Aorta (tissue), 5 donors: ENCODE results near the gene C6orf62. TPM values are rescaled to one million over a fixed set of nuclear protein-coding genes. Genes with fewer than 3 reads are reported as not detected.
"Not testable (repeated sequence)": the region's sequence is repeated elsewhere in the genome, so short reads cannot be mapped to it uniquely, and the experiment has no call there.

Source experiments
- ATAC-seq: fragments of 200-7000 bp; cut with Tn5 transposase; one replicate; pipeline ENCODE4 v1.9.1; 2022; ENCODE audit warnings: moderate library complexity; ENCODE audit not compliant: low FRiP score
- DNase-seq, 2 donors: peaks; one replicate each; pipeline ENCODE4 v3.0.0-alpha.2; 2020
- H3K27ac ChIP-seq, 2 donors: one replicate each; pipeline ENCODE4 v1.5.1; 2013; ENCODE audit warnings: low read length in 2 of 2, mild to moderate bottlenecking in 2 of 2, moderate library complexity in 2 of 2, control low read depth in 1 of 2, inconsistent platforms in 1 of 2, low read depth in 1 of 2
- H3K27me3 ChIP-seq, 2 donors: one replicate each; pipeline ENCODE4 v1.6.1; 2013; ENCODE audit warnings: control low read depth in 1 of 2, low read length in 1 of 2, mild to moderate bottlenecking in 1 of 2, moderate library complexity in 1 of 2; ENCODE audit not compliant: insufficient read depth in 2 of 2, control insufficient read depth in 1 of 2
- H3K36me3 ChIP-seq, 2 donors: one replicate each; pipeline ENCODE4 v1.6.1; 2013; ENCODE audit warnings: control low read depth in 1 of 2, low read length in 1 of 2, mild to moderate bottlenecking in 1 of 2; ENCODE audit not compliant: insufficient read depth in 2 of 2, control insufficient read depth in 1 of 2
- H3K4me1 ChIP-seq, 2 donors: one replicate each; pipeline ENCODE4 v1.6.1; 2013; ENCODE audit warnings: low read length in 2 of 2, control low read depth in 1 of 2, mild to moderate bottlenecking in 1 of 2, moderate library complexity in 1 of 2; ENCODE audit not compliant: insufficient read depth in 2 of 2, control insufficient read depth in 1 of 2
- H3K4me3 ChIP-seq, 2 donors: one replicate each; pipeline ENCODE4 v1.5.1; 2013; ENCODE audit warnings: low read length in 2 of 2, control low read depth in 1 of 2, mild to moderate bottlenecking in 1 of 2
- H3K9me3 ChIP-seq: one replicate; pipeline ENCODE4 v1.6.1; 2013; ENCODE audit warnings: mild to moderate bottlenecking, low read length; ENCODE audit not compliant: control insufficient read depth
- WGBS, 2 donors: extraction: QIAGEN DNeasy Blood & Tissue Kit; methylation state at CpG; one replicate each; pipeline ENCODE4 v1.1.7; 2013; 5-methylcytosine and 5-hydroxymethylcytosine counted together
- intact Hi-C, 2 donors: fragments of 100-400 bp; cut with DNase I; formaldehyde crosslinking; loops; one replicate each; pipeline versions ENCODE4 v1.14.2 to v1.15.0; 2022
- polyA plus RNA-seq, 2 donors: library from polyadenylated mRNA; stranded (reverse); fragments of 200-250 nt; gene quantifications; one replicate each; pipeline ENCODE4 v1.2.3, GENCODE V29; 2013
- total RNA-seq, 2 donors: library from RNA; stranded (reverse); fragmentation: NEBNext Ultra II Directional; extraction: Animal tissue kit (Norgen Biotek cat#: 25700); gene quantifications; one replicate each; pipeline ENCODE4 v1.2.1, GENCODE V29; 2021
- donor health status: healthy with polysubstance abuse.
- donor health status: Bipolar disorder and iron deficiency.
- donor health status: DM: no; HTN: no; CAD: no.
- donor health status: DM: no; HTN: no; CAD: no.
- donor health status: DM: yes; HTN: yes; CAD: no.

Gene C6orf62
- total and polyA plus RNA-seq, 4 donors = 35.1 to 88.5 (median 57.2) TPM

GRCh38 chr6:24662236-24662635 lies 56.7 kb downstream of the C6orf62 start:
- no peaks in the 10 kb centered on the region for H3K27me3 ChIP-seq
- no peak for ATAC-seq
- intact Hi-C loops = loop anchor here in 1 of 2 donors (10.0 kb wide), 1 partner anchor 103 kb away; no protein-coding TSS in a partner anchor
- peaks cover 0 to 1% of the 10 kb centered on the region in 2 donors for H3K36me3 ChIP-seq
- H3K4me1 ChIP-seq = peaks cover 0 to 4% of the 10 kb centered on the region in 2 donors
- H3K9me3 ChIP-seq = no peaks in the 10 kb centered on the region
- DNase-seq = no peak
- H3K27ac ChIP-seq = no peak overlapping the region
- 91 to 93% methylated on average over 10 of the region's 10 CpGs for WGBS, 2 donors
- H3K4me3 ChIP-seq = no peak overlapping the region

GRCh38 chr6:24661759-24662158 lies 57.2 kb downstream of the C6orf62 start:
- not testable (repeated sequence) for DNase-seq, H3K9me3 ChIP-seq, H3K27me3 ChIP-seq, ATAC-seq, H3K36me3 ChIP-seq, H3K4me3 ChIP-seq, H3K4me1 ChIP-seq, H3K27ac ChIP-seq
- intact Hi-C loops = loop anchor here in 1 of 2 donors (10.0 kb wide), 1 partner anchor 103 kb away; no protein-coding TSS in a partner anchor
- 87 to 94% methylated on average over 5 of the region's 5 CpGs for WGBS, 2 donors

DNA sequence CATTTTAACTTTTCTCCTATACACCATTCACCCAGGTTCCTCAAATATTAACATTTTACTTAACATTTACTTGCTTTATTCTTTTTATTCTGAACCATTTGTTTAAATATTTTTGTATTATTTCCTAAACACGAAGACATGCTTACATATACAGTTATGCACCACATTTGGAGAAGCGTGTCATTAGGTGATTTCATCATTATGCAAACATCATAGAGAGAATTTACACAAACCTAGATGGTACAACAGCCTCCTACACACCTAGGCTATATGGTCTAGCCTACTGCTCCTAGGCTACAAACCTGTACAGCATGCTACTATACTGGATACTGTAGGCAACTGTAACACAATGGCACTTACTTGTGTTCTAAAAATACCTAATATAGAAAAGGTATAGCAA lies 58.8 kb downstream of the C6orf62 start:
- peaks cover 0 to 4% of the 10 kb centered on the region in 2 donors for H3K4me1 ChIP-seq
- DNase-seq (no peak), ATAC-seq (no peak)
- H3K27me3 ChIP-seq = no peaks in the 10 kb centered on the region
- no peaks in the 10 kb centered on the region for H3K9me3 ChIP-seq
- H3K36me3 ChIP-seq = peaks cover 0 to 3% of the 10 kb centered on the region in 2 donors
- intact Hi-C loops = loop anchor here in 1 of 2 donors (10.0 kb wide), 1 partner anchor 105 kb away; no protein-coding TSS in a partner anchor
- no peak overlapping the region for H3K27ac ChIP-seq
- H3K4me3 ChIP-seq = no peak overlapping the region
- 93 to 95% methylated on average over 2 of the region's 2 CpGs for WGBS, 2 donors

DNA sequence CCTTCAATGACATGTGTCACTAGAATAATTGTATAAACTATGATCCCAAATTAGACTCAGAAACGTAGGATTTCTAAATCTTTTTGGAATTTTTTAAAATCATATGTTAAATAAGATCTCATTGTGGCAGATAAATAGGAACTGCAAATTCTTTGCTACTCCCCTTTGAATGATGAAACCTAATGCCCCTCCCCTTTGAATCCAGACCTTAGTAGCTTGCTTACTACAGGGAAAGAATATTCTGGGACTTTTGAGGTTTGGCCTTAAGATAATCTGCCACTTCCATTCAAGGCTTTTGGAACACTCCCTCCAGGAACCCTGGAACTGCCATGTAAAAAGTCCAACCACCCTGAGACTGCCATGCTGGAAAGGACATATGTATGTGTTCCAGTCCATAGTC lies 59.4 kb downstream of the C6orf62 start:
- intact Hi-C loops = no loop called here
- 44 to 55% methylated on average over 1 of the region's 1 CpG for WGBS, 2 donors
- ATAC-seq = no peak
- no peak for DNase-seq
- no peak overlapping the region for H3K27ac ChIP-seq
- no peaks in the 10 kb centered on the region for H3K4me1 ChIP-seq
- H3K9me3 ChIP-seq = no peaks in the 10 kb centered on the region
- no peaks in the 10 kb centered on the region for H3K27me3 ChIP-seq
- no peak overlapping the region for H3K4me3 ChIP-seq
- peaks cover 0 to 3% of the 10 kb centered on the region in 2 donors for H3K36me3 ChIP-seq

DNA sequence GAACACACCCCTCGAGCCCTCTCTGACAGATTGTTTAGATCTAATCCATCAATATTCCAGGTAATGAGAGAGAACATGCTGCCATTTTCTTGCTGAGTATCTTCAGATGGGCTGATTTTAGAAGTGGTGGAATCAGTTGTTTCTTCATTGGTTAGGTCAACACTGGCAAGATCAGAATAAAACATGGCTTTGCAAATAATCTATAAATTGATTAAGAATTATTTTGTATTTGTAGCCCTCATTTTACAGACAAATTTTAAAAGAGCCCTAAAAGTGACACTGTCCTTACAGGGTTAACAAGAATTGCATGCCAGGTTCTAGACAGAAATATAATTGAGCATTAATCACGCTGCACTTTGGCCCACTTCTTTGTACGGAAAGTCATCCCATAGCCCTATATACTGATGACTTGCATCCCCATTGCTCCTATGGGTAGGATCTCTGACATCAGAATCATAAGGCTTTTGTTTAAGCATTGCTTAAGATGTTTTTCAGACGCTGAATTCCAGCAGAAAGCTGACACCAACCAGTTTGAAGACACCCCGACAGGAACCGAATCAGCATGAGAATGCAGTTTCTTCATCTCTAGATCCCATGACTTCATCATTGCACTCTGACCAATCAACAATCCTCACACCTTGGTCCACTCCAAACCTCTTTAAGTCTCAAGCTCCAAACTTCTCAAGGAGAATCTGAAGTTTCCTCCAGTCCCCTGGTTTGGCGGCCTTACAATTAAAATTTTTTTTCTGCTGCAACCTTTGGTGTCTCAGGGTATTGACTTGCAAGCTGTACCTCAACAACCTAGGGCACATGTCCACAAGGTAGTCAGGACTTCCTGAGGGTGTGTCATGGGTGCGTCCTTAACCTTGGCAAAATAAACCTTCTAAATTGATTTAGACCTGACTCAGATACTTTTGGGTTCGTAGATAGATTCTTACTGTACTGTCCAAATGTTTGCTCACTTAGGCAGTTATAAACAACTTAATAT lies 60.1 kb downstream of the C6orf62 start:
- Histone ChIP-seq H3K4me1 (no peaks in the 10 kb centered on the region), H3K36me3 (peaks cover 0 to 3% of the 10 kb centered on the region in 2 donors), H3K27ac (no peak overlapping the region), H3K27me3 (no peaks in the 10 kb centered on the region), H3K4me3 (no peak overlapping the region), H3K9me3 (no peaks in the 10 kb centered on the region)
- intact Hi-C loops = no loop called here
- no peak for DNase-seq
- no peak for ATAC-seq
- 70 to 71% methylated on average over 9 of the region's 9 CpGs for WGBS, 2 donors

DNA sequence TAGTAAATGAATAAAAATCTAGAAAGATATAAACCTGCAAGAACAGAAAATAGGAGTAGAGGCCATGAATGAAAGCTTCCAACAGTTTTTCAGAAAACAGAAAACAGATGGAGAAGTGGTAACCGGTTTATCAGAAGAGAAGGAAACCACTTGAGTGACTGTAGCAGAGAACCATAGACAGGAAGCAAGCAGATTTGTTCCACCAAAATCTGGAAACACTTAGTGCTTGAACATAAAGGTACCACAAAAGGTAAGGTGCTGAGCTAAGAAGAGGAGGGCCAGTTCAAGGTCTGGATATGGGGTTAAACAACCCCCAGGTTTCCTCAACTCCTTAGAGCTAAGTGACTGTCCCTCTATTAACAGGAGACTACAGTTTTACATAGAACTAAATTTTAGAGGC lies 63.7 kb downstream of the C6orf62 start:
- H3K27ac ChIP-seq = no peak overlapping the region
- H3K36me3 ChIP-seq = peaks cover 0 to 3% of the 10 kb centered on the region in 2 donors
- H3K27me3 ChIP-seq = no peaks in the 10 kb centered on the region
- no peak for DNase-seq
- no peak for ATAC-seq
- no peaks in the 10 kb centered on the region for H3K9me3 ChIP-seq
- H3K4me3 ChIP-seq = no peak overlapping the region
- intact Hi-C loops = no loop called here
- no peaks in the 10 kb centered on the region for H3K4me1 ChIP-seq
- WGBS, 2 donors = 73 to 85% methylated on average over 1 of the region's 1 CpG

Other genes with a start within 250 kb of the C6orf62 start
- gene GPLD1, start 229.6 kb downstream of the C6orf62 start, total RNA-seq = 1 to 10 TPM; 7.3 to 8.2 TPM
- 1 to 10 TPM in 1 of 2 donors, under 1 TPM in 1; 0.50 to 4.5 TPM for gene GPLD1, start 229.6 kb downstream of the C6orf62 start, polyA plus RNA-seq
- 1 to 10 TPM; 5.1 to 8.2 TPM for gene ALDH5A1, start 224.2 kb downstream of the C6orf62 start, total RNA-seq
- 1 to 10 TPM; 2.1 to 4.9 TPM for gene ALDH5A1, start 224.2 kb downstream of the C6orf62 start, polyA plus RNA-seq
- gene KIAA0319, start 73.0 kb downstream of the C6orf62 start, total RNA-seq = under 1 TPM; 0.06 to 0.19 TPM
- under 1 TPM in 1 of 2 donors, not detected in 1; 0.05 TPM for gene KIAA0319, start 73.0 kb downstream of the C6orf62 start, polyA plus RNA-seq
- 10 to 100 TPM; 30.7 to 35.7 TPM for gene TDP2, start 52.3 kb downstream of the C6orf62 start, total RNA-seq
- gene TDP2, start 52.3 kb downstream of the C6orf62 start, polyA plus RNA-seq = 10 to 100 TPM; 40.8 to 99.7 TPM
- 10 to 100 TPM in 1 of 2 donors, 1 to 10 TPM in 1; 8.9 to 10.4 TPM for gene ACOT13, start 52.1 kb downstream of the C6orf62 start, total RNA-seq
- gene ACOT13, start 52.1 kb downstream of the C6orf62 start, polyA plus RNA-seq = 10 to 100 TPM in 1 of 2 donors, 1 to 10 TPM in 1; 7.3 to 13.5 TPM
- 10 to 100 TPM in 1 of 2 donors, 1 to 10 TPM in 1; 5.3 to 10.2 TPM for gene GMNN, start 55.8 kb upstream of the C6orf62 start, total RNA-seq
- 10 to 100 TPM in 1 of 2 donors, 1 to 10 TPM in 1; 6.8 to 13.1 TPM for gene GMNN, start 55.8 kb upstream of the C6orf62 start, polyA plus RNA-seq
- not detected for gene ARMH2, start 79.8 kb upstream of the C6orf62 start, total RNA-seq
- not detected for gene ARMH2, start 79.8 kb upstream of the C6orf62 start, polyA plus RNA-seq
- 10 to 100 TPM in 1 of 2 donors, 1 to 10 TPM in 1; 9.7 to 16.1 TPM for gene RIPOR2, start 216.8 kb upstream of the C6orf62 start, total RNA-seq
- 1 to 10 TPM; 1.1 to 2.5 TPM for gene RIPOR2, start 216.8 kb upstream of the C6orf62 start, polyA plus RNA-seq